H9 (cell line): ENCODE results near the gene CDH13. TPM values are rescaled to one million over a fixed set of nuclear protein-coding genes. Genes with fewer than 3 reads are reported as not detected.

Experiments
- DNase-seq: peaks from one replicate; pipeline ENCODE4 v3.0.0-alpha.2; 2017
- H2AFZ ChIP-seq: one replicate; pipeline ENCODE4 v1.6.1; 2013; ENCODE audit warnings: mild to moderate bottlenecking, low read length, control low read depth, moderate library complexity
- H2AK5ac ChIP-seq: 2 replicates; pipeline ENCODE4 v1.6.1; 2013; ENCODE audit warnings: low read length, control low read depth, mixed read lengths; ENCODE audit not compliant: insufficient read length
- H2BK120ac ChIP-seq: one replicate; pipeline ENCODE4 v1.6.1; 2013; ENCODE audit warnings: low read depth, mild to moderate bottlenecking, low read length, control low read depth, inconsistent platforms; ENCODE audit not compliant: poor library complexity, severe bottlenecking
- H2BK12ac ChIP-seq: 2 replicates; pipeline ENCODE4 v1.6.1; 2013; ENCODE audit warnings: low read length, control low read depth, mixed read lengths, low read depth; ENCODE audit not compliant: insufficient read length
- H2BK15ac ChIP-seq: 2 replicates; pipeline ENCODE4 v1.6.1; 2013; ENCODE audit warnings: low read depth, low read length, control low read depth
- H2BK20ac ChIP-seq: one replicate; pipeline ENCODE4 v1.6.1; 2013; ENCODE audit warnings: low read depth, mild to moderate bottlenecking, low read length, control low read depth, inconsistent platforms; ENCODE audit not compliant: poor library complexity, severe bottlenecking
- H2BK5ac ChIP-seq: 2 replicates; pipeline ENCODE4 v1.6.1; 2013; ENCODE audit warnings: low read length, control low read depth, mixed read lengths; ENCODE audit not compliant: insufficient read length
- H3K14ac ChIP-seq: 2 replicates; pipeline ENCODE4 v1.6.1; 2013; ENCODE audit warnings: low read length, control low read depth; ENCODE audit not compliant: insufficient read depth
- H3K18ac ChIP-seq: 2 replicates; pipeline ENCODE4 v1.6.1; 2013; ENCODE audit warnings: low read depth, mild to moderate bottlenecking, mixed read lengths, low read length, control low read depth; ENCODE audit not compliant: insufficient read length
- H3K23ac ChIP-seq: 2 replicates; pipeline ENCODE4 v1.6.1; 2013; ENCODE audit warnings: low read length, control low read depth, mixed read lengths, low read depth; ENCODE audit not compliant: insufficient read length
- H3K23me2 ChIP-seq: 2 replicates; pipeline ENCODE4 v1.6.1; 2013; ENCODE audit warnings: low read depth, mild to moderate bottlenecking, mixed read lengths, low read length, control low read depth; ENCODE audit not compliant: insufficient read length, poor library complexity, severe bottlenecking
- H3K27ac ChIP-seq: 2 replicates; pipeline ENCODE4 v1.5.1; 2013; ENCODE audit warnings: low read length, control low read depth, mixed read lengths, low read depth; ENCODE audit not compliant: insufficient read length
- H3K27me3 ChIP-seq: 2 replicates; pipeline ENCODE4 v1.6.1; 2013; ENCODE audit warnings: low read length, control low read depth, inconsistent platforms; ENCODE audit not compliant: insufficient read depth
- H3K4ac ChIP-seq: 2 replicates; pipeline ENCODE4 v1.6.1; 2013; ENCODE audit warnings: low read depth, mild to moderate bottlenecking, control low read depth, inconsistent platforms, low read length, moderate library complexity
- H3K4me1 ChIP-seq: 2 replicates; pipeline ENCODE4 v1.6.1; 2013; ENCODE audit warnings: low read length, control low read depth, inconsistent platforms; ENCODE audit not compliant: insufficient read depth
- H3K4me2 ChIP-seq: 2 replicates; pipeline ENCODE4 v1.6.1; 2013; ENCODE audit warnings: low read length, control low read depth, mixed read lengths; ENCODE audit not compliant: insufficient read length, insufficient read depth
- H3K56ac ChIP-seq: 2 replicates; pipeline ENCODE4 v1.6.1; 2013; ENCODE audit warnings: low read depth, mild to moderate bottlenecking, mixed read lengths, low read length, control low read depth; ENCODE audit not compliant: insufficient read length
- H3K79me1 ChIP-seq: 2 replicates; pipeline ENCODE4 v1.6.1; 2013; ENCODE audit warnings: low read depth, mild to moderate bottlenecking, moderate library complexity, low read length, control low read depth, inconsistent platforms; ENCODE audit not compliant: insufficient read depth, poor library complexity, severe bottlenecking
- H3K79me2 ChIP-seq: 2 replicates; pipeline ENCODE4 v1.6.1; 2013; ENCODE audit warnings: low read length, control low read depth, inconsistent platforms; ENCODE audit not compliant: insufficient read depth
- H3K9ac ChIP-seq: 2 replicates; pipeline ENCODE4 v1.6.1; 2013; ENCODE audit warnings: low read length, control low read depth, mixed read lengths; ENCODE audit not compliant: insufficient read length; ENCODE audit errors: extremely low read depth
- H3K9me3 ChIP-seq: one replicate; pipeline ENCODE4 v1.6.1; 2013; ENCODE audit warnings: low read depth, low read length, inconsistent platforms; ENCODE audit not compliant: control insufficient read depth
- H3T11ph ChIP-seq: one replicate; pipeline ENCODE4 v1.6.1; 2013; ENCODE audit warnings: mild to moderate bottlenecking, low read length, control low read depth, inconsistent platforms
- H4K20me1 ChIP-seq: one replicate; pipeline ENCODE4 v1.6.1; 2013; ENCODE audit not compliant: control insufficient read depth, insufficient read length, insufficient read depth
- H4K5ac ChIP-seq: 2 replicates; pipeline ENCODE4 v1.6.1; 2013; ENCODE audit warnings: low read depth, mild to moderate bottlenecking, mixed read lengths, low read length, control low read depth; ENCODE audit not compliant: insufficient read length
- H4K8ac ChIP-seq: replicated peaks from 2 replicates; pipeline ENCODE4 v1.6.1; 2013; ENCODE audit warnings: low read length, control low read depth, mixed read lengths, low read depth; ENCODE audit not compliant: insufficient read length
- H4K91ac ChIP-seq: 2 replicates; pipeline ENCODE4 v1.6.1; 2013; ENCODE audit warnings: low read depth, mild to moderate bottlenecking, moderate library complexity, mixed read lengths, low read length, control low read depth; ENCODE audit not compliant: insufficient read length
- H3K27ac Mint-ChIP-seq, 3 experiments: 2 replicates in 2 of 3; 3 replicates in 1 of 3; pipeline ENCODE4 v1.8.0; 2020 to 2021; ENCODE audit warnings: mixed read lengths in 3 of 3, mild to moderate bottlenecking in 1 of 3, moderate library complexity in 1 of 3
- H3K27me3 Mint-ChIP-seq: 2 replicates; pipeline ENCODE4 v1.8.0; 2021; ENCODE audit warnings: low read depth, mild to moderate bottlenecking, moderate library complexity, mixed read lengths
- H3K36me3 Mint-ChIP-seq, 3 experiments: 2 replicates in 2 of 3; 3 replicates in 1 of 3; pipeline ENCODE4 v1.8.0; 2020 to 2021; ENCODE audit warnings: low read depth in 3 of 3, mixed read lengths in 3 of 3; ENCODE audit not compliant: insufficient read depth in 1 of 3
- H3K4me1 Mint-ChIP-seq, 2 experiments: 2 replicates each; pipeline ENCODE4 v1.8.0; 2020; ENCODE audit warnings: mixed read lengths in 2 of 2
- H3K4me3 Mint-ChIP-seq, 2 experiments: 2 replicates in 1 of 2; 3 replicates in 1 of 2; pipeline ENCODE4 v1.8.0; 2020 to 2021; ENCODE audit warnings: mild to moderate bottlenecking in 2 of 2, mixed read lengths in 2 of 2, moderate library complexity in 1 of 2
- H3K9me3 Mint-ChIP-seq, 2 experiments: 2 replicates in 1 of 2; 3 replicates in 1 of 2; pipeline ENCODE4 v1.8.0; 2020; ENCODE audit warnings: mild to moderate bottlenecking in 2 of 2, mixed read lengths in 2 of 2, moderate library complexity in 1 of 2
- CTCF ChIP-seq: fragments of 200-600 bp; sonication (generic); conservative IDR thresholded peaks from 3 replicates; pipeline ENCODE4 v1.8.0; 2021; ENCODE audit warnings: antibody characterized with exemption, mild to moderate bottlenecking
- WGBS: extraction: QIAGEN DNeasy Blood & Tissue Kit; methylation state at CpG from one replicate; pipeline ENCODE4 v1.1.7; 2013; ENCODE audit warnings: missing lambda C conversion rate, low lambda C conversion rate, mixed read lengths; ENCODE audit not compliant: insufficient read length; ENCODE audit errors: extremely low coverage; 5-methylcytosine and 5-hydroxymethylcytosine counted together
- total RNA-seq: library from RNA; stranded (reverse); gene quantifications from 2 replicates; pipeline ENCODE4 v1.2.1, GENCODE V29; 2021

CDH13 gene
- total RNA-seq, 1 experiment from 2014 or later, result 1.5 TPM

GRCh38 chr16:83128041-83128440, 501.3 kb downstream of the CDH13 start:
- no peaks in the 10 kb centered on the region for H3K27me3 ChIP-seq
- H2BK120ac ChIP-seq, result no peak overlapping the region
- peak overlapping the region in 1 of 3 experiments; percentile 89; a peak in 1 of 7 replicates for H3K27ac Mint-ChIP-seq
- no peak overlapping the region for H2AFZ ChIP-seq
- H3K79me2 ChIP-seq, result no peaks in the 10 kb centered on the region
- H2BK20ac ChIP-seq, result no peak overlapping the region
- H4K5ac ChIP-seq, result no peak overlapping the region
- H4K8ac ChIP-seq, result no peak overlapping the region
- no peak overlapping the region for H3K4me3 Mint-ChIP-seq
- no peak overlapping the region for H3T11ph ChIP-seq
- no peaks in the 10 kb centered on the region for H3K23me2 ChIP-seq
- no peaks in the 10 kb centered on the region for H4K20me1 ChIP-seq
- H3K4me2 ChIP-seq, result no peak overlapping the region
- H3K56ac ChIP-seq, result no peak overlapping the region
- H3K79me1 ChIP-seq, result no peaks in the 10 kb centered on the region
- H3K23ac ChIP-seq, result no peak overlapping the region
- no peak overlapping the region for H3K4ac ChIP-seq
- H3K4me1 Mint-ChIP-seq, result peaks cover 8 to 13% of the 10 kb centered on the region in 2 experiments
- TF ChIP-seq CTCF, result no peak
- no peak overlapping the region for H3K9ac ChIP-seq
- H3K9me3 Mint-ChIP-seq, result peaks cover 25 to 28% of the 10 kb centered on the region in 2 experiments
- H3K4me1 ChIP-seq, result no peaks in the 10 kb centered on the region
- peaks cover 10% of the 10 kb centered on the region for H3K9me3 ChIP-seq
- H3K18ac ChIP-seq, result no peak overlapping the region
- WGBS, result no CpG with 5 or more reads among the region's 6 CpGs
- H3K36me3 Mint-ChIP-seq, result peaks cover 12 to 25% (median 22%) of the 10 kb centered on the region in 3 experiments
- no peak overlapping the region for H4K91ac ChIP-seq
- no peak overlapping the region for H2BK15ac ChIP-seq
- no peak overlapping the region for H2BK5ac ChIP-seq
- no peak overlapping the region for H2AK5ac ChIP-seq
- DNase-seq, result no peak
- no peak overlapping the region for H3K27ac ChIP-seq
- H3K14ac ChIP-seq, result no peak overlapping the region
- H3K27me3 Mint-ChIP-seq, result peaks cover 5% of the 10 kb centered on the region
- no peak overlapping the region for H2BK12ac ChIP-seq
